VCaP (cell line): ENCODE results near the gene OMG.

ENCODE experiments used
- H3K27ac ChIP-seq: fragments of 450-650 bp; 2 replicates; pipeline ENCODE4 v1.5.1; 2017
- CTCF ChIP-seq: fragments of 450-650 bp; conservative IDR thresholded peaks from 2 replicates; pipeline ENCODE4 v1.5.1; 2017; ENCODE audit warnings: mild to moderate bottlenecking, moderate library complexity

OMG gene

GRCh38 chr17:31250229-31250628 is 46.8 kb downstream of the OMG start:
- H3K27ac ChIP-seq: no peak overlapping the region
- no peak for TF ChIP-seq CTCF

- TF ChIP-seq CTCF: no peak
Observed at GRCh38 chr17:31249835-31250141, 47.3 kb downstream of the OMG start.

DNA sequence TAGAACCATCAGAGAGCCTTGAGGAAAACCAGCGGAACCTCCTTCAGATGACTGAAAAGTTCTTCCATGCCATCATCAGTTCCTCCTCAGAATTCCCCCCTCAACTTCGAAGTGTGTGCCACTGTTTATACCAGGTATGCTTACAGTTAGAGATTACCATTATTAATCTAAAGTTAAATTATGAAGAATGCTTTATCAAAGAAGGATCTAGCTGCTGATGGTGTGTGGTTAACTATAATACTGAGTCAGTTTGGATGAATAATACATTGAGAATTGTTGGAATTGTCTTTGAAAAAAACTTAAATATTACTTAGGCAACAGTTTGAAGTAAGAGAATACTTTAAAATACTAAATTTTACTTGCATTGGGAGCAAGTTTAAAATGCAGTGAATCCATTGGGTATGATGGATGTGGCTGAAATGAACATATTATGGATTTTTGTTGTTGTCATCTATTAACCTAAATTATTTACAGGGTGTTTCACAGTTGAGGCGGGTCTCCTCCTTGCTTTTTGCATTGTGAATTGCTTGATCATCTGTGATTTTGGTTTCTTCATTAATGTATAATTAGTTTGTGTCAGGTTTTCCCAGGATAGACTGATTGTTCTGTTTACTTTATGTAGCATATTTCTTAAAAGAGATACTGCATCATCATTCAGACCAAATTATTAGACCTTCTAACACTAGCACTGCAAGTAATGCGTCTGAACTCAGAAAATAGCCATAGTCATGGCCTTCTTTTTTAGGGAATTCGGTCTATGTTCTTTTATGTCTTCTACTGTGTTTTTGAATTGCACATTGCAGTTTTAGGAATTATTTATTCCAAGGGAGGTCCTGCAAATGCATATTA is 47.8 kb downstream of the OMG start:
- no peak for TF ChIP-seq CTCF
- H3K27ac ChIP-seq: no peak overlapping the region

More at GRCh38 chr17:31249835-31250141, 47.3 kb downstream of the OMG start:
- H3K27ac ChIP-seq: no peak overlapping the region
